ENCODE measurements around the gene PIK3C3.
"Not testable (repeated sequence)": the region's sequence is repeated elsewhere in the genome, so short reads cannot be mapped to it uniquely, and the experiment has no call there.

PIK3C3 gene

GRCh38 chr18:42024131-42024530 is 69.1 kb downstream of the PIK3C3 start:
- DNase-seq (ENCODE audit: low read depth in 2 of 2) = no peak

GRCh38 chr18:42025491-42025890 is 70.5 kb downstream of the PIK3C3 start:
- DNase-seq (ENCODE audit: low read depth in 2 of 2) = no peak

- DNase-seq (ENCODE audit: low read depth in 2 of 2) = no peak
Observed at GRCh38 chr18:42025974-42026625, 71.1 kb downstream of the PIK3C3 start.

GRCh38 chr18:42028247-42028832 is 73.3 kb downstream of the PIK3C3 start:
- DNase-seq (ENCODE audit: low read depth in 2 of 2) = peak in 1 of 2 experiments; percentile 17

GRCh38 chr18:42029092-42029491 is 74.1 kb downstream of the PIK3C3 start:
- DNase-seq (ENCODE audit: low read depth in 2 of 2) = no peak

GRCh38 chr18:42030586-42031182 is 75.7 kb downstream of the PIK3C3 start:
- no peak for DNase-seq (ENCODE audit: low read depth in 2 of 2)

- no peak for DNase-seq (ENCODE audit: low read depth in 2 of 2)
Observed at GRCh38 chr18:42032447-42032846, 77.4 kb downstream of the PIK3C3 start.

- DNase-seq (ENCODE audit: low read depth in 2 of 2) = no peak
Observed at GRCh38 chr18:42033137-42033810, 78.2 kb downstream of the PIK3C3 start.

- peak; percentile 93 for DNase-seq (ENCODE audit: low read depth in 2 of 2)
Observed at GRCh38 chr18:42038936-42039335, 83.9 kb downstream of the PIK3C3 start.

- no peak for DNase-seq (ENCODE audit: low read depth in 2 of 2)
Observed at GRCh38 chr18:42039396-42039795, 84.4 kb downstream of the PIK3C3 start.

- no peak for DNase-seq (ENCODE audit: low read depth in 2 of 2)
Observed at GRCh38 chr18:42041793-42042192, 86.8 kb downstream of the PIK3C3 start.

- no peak for DNase-seq (ENCODE audit: low read depth in 2 of 2)
Observed at GRCh38 chr18:42045346-42045745, 90.3 kb downstream of the PIK3C3 start.

- no peak for DNase-seq (ENCODE audit: low read depth in 2 of 2)
Observed at GRCh38 chr18:42047721-42048120, 92.7 kb downstream of the PIK3C3 start.

- peak; percentile 49 to 62 for DNase-seq (ENCODE audit: low read depth in 2 of 2)
Observed at GRCh38 chr18:42048158-42048557, 93.1 kb downstream of the PIK3C3 start.

- DNase-seq (ENCODE audit: low read depth in 2 of 2) = not testable (repeated sequence)
Observed at GRCh38 chr18:42049536-42049935, 94.5 kb downstream of the PIK3C3 start.

- no peak for DNase-seq (ENCODE audit: low read depth in 2 of 2)
Observed at GRCh38 chr18:42051411-42051810, 96.4 kb downstream of the PIK3C3 start.

GRCh38 chr18:42052122-42052708 is 97.2 kb downstream of the PIK3C3 start:
- DNase-seq (ENCODE audit: low read depth in 2 of 2) = peak in 1 of 2 experiments; percentile 16

GRCh38 chr18:42053188-42053781 is 98.3 kb downstream of the PIK3C3 start:
- DNase-seq (ENCODE audit: low read depth in 2 of 2) = peak; percentile 22 to 28

GRCh38 chr18:42064109-42064508 is 109.1 kb downstream of the PIK3C3 start:
- DNase-seq (ENCODE audit: low read depth in 2 of 2) = no peak

- no peak for DNase-seq (ENCODE audit: low read depth in 2 of 2)
Observed at GRCh38 chr18:42067518-42067917, 112.5 kb downstream of the PIK3C3 start.

GRCh38 chr18:42068030-42068429 is 113.0 kb downstream of the PIK3C3 start:
- DNase-seq (ENCODE audit: low read depth in 2 of 2) = no peak

GRCh38 chr18:42069036-42069435 is 114.0 kb downstream of the PIK3C3 start:
- DNase-seq (ENCODE audit: low read depth in 2 of 2) = no peak

Data from fibroblast of skin of left quadriceps (primary cell).